Right lobe of liver (tissue), 6 donors: ENCODE measurements around the gene RARS2. TPM values are rescaled to one million over a fixed set of nuclear protein-coding genes. Genes with fewer than 3 reads are reported as not detected.

Experiments
- ATAC-seq, 4 donors: fragments of 200-7000 bp; cut with Tn5 transposase; one replicate each; pipeline ENCODE4 v1.9.1; 2020; ENCODE audit warnings: mild to moderate bottlenecking in 4 of 4, moderate library complexity in 4 of 4
- DNase-seq, 3 donors: peaks; one replicate each; pipeline ENCODE4 v3.0.0-alpha.2; 2020
- H3K27ac ChIP-seq, 3 donors: fragments of 200-600 bp; one replicate each; pipeline ENCODE4 v1.8.0; 2022
- H3K27me3 ChIP-seq, 2 donors: fragments of 200-600 bp; one replicate each; pipeline ENCODE4 v1.8.0; 2022
- H3K36me3 ChIP-seq, 4 donors: fragments of 200-600 bp; sonication (generic) in 1 of 4; one replicate each; pipeline versions ENCODE4 v1.5.1 to v1.8.0; 2017 to 2022; ENCODE audit warnings: control low read depth in 1 of 4
- H3K4me1 ChIP-seq, 4 donors: fragments of 200-600 bp; sonication (generic) in 1 of 4; one replicate each; pipeline versions ENCODE4 v1.5.1 to v1.8.0; 2017 to 2022; ENCODE audit warnings: control low read depth in 1 of 4
- H3K4me3 ChIP-seq, 3 donors: fragments of 200-600 bp; one replicate each; pipeline ENCODE4 v1.8.0; 2022
- H3K9me3 ChIP-seq, 4 donors: fragments of 200-600 bp; sonication (generic) in 1 of 4; one replicate each; pipeline versions ENCODE4 v1.5.1 to v1.8.0; 2017 to 2022; ENCODE audit warnings: control low read depth in 1 of 4
- POLR2A ChIP-seq: fragments of 450-650 bp; IDR thresholded peaks from one replicate; pipeline ENCODE4 v1.6.1; 2017; ENCODE audit warnings: antibody characterized with exemption, mild to moderate bottlenecking
- WGBS: methylation state at CpG from one replicate; pipeline ENCODE4 v1.1.6; 2018; ENCODE audit warnings: low coverage, low lambda C conversion rate; ENCODE audit not compliant: insufficient coverage; ENCODE audit errors: missing lambda C conversion rate; 5-methylcytosine and 5-hydroxymethylcytosine counted together
- intact Hi-C, 2 donors: fragments of 100-400 bp; cut with DNase I; formaldehyde crosslinking; loops; one replicate each; pipeline versions ENCODE4 v1.11.2 to v1.14.1; 2022
- total RNA-seq, 6 experiments: library from RNA; depleted of rRNA in 2 of 6; stranded (reverse); fragments of >200 nt in 2 of 6; fragmentation: NEBNext Ultra II Directional in 3 of 6; extraction: Animal tissue kit (Norgen Biotek cat#: 25700) in 3 of 6; gene quantifications; one replicate each; pipeline versions ENCODE4 v1.1.0 to v1.2.4, GENCODE V29; 2016 to 2023
- TF ChIP-seq, protein P1 (sequence below), 4 donors: fragments of 200-600 bp in 3 of 4; fragments of 450-650 bp in 1 of 4; IDR thresholded peaks; one replicate each; pipeline versions ENCODE4 v1.5.1 to v1.8.0; 2016 to 2022; ENCODE audit warnings: antibody characterized with exemption in 4 of 4, mild to moderate bottlenecking in 2 of 4
- donor health status: DM: no; HTN: yes; CAD: no.
- donor health status: DM: no; HTN: no; CAD: no.
- donor health status: DM: no; HTN: no; CAD: no.
- donor health status: DM: no; HTN: yes; CAD: no.
- donor health status: DM: no; HTN: yes; CAD: no.

The RARS2 gene
- total RNA-seq, 6 experiments from 2014 or later = 13.5 to 19.3 (median 14.6) TPM

GRCh38 chr6:87555506-87555905, 34.3 kb downstream of the RARS2 start:
- Histone ChIP-seq H3K27ac (no peak overlapping the region), H3K4me1 (peaks cover 0 to 10% (median 0%) of the 10 kb centered on the region in 4 donors), H3K4me3 (no peak overlapping the region), H3K36me3 (peaks cover 0 to 25% (median 2%) of the 10 kb centered on the region in 4 donors), H3K9me3 (no peaks in the 10 kb centered on the region), H3K27me3 (no peaks in the 10 kb centered on the region)
- intact Hi-C loops = no loop called here
- DNase-seq (no peak), ATAC-seq (no peak)
- TF ChIP-seq, protein P1, sequence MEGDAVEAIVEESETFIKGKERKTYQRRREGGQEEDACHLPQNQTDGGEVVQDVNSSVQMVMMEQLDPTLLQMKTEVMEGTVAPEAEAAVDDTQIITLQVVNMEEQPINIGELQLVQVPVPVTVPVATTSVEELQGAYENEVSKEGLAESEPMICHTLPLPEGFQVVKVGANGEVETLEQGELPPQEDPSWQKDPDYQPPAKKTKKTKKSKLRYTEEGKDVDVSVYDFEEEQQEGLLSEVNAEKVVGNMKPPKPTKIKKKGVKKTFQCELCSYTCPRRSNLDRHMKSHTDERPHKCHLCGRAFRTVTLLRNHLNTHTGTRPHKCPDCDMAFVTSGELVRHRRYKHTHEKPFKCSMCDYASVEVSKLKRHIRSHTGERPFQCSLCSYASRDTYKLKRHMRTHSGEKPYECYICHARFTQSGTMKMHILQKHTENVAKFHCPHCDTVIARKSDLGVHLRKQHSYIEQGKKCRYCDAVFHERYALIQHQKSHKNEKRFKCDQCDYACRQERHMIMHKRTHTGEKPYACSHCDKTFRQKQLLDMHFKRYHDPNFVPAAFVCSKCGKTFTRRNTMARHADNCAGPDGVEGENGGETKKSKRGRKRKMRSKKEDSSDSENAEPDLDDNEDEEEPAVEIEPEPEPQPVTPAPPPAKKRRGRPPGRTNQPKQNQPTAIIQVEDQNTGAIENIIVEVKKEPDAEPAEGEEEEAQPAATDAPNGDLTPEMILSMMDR (IDR thresholded peaks at IDR 0.05) = no peak
- no peak for TF ChIP-seq POLR2A

DNA sequence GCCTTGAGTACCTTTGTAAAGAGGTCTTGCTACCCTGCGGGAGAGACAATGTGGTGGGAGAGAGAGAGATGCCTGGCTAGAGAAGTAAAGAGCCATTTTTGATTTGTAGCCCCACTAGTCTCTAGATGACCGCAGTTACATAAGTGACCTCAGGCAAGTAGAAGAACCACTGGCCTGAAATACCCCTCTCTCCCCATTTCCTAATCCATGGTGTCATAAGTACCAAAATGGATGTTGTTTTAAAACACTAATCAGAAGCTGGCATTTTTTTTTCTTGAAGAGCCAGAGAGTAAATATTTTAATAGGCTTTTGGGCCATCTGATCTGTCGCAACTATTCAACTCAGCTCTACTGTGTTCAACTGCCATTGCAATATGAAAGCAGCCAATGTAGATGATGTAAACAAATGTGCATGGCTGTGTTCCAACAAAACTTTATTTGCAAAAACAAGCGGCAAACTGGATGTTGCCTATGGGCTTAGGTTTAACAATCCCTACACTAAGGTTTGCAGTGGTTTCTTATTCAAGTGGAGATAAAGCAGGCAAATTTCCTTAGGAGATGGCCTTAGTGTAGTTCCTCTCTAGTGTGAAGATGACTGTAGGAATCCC, 36.5 kb downstream of the RARS2 start:
- DNase-seq (no peak), ATAC-seq (peak; percentile 56 to 81 (median 70))
- Histone ChIP-seq H3K27ac (peak overlapping the region in 1 of 3 donors; percentile 24), H3K4me1 (peaks cover 0 to 10% (median 0%) of the 10 kb centered on the region in 4 donors), H3K9me3 (no peaks in the 10 kb centered on the region), H3K36me3 (peaks cover 0 to 18% (median 2%) of the 10 kb centered on the region in 4 donors), H3K4me3 (no peak overlapping the region), H3K27me3 (no peaks in the 10 kb centered on the region)
- WGBS = 56% methylated on average over 3 of the region's 4 CpGs
- intact Hi-C loops = no loop called here
- TF ChIP-seq, protein P1 (IDR thresholded peaks at IDR 0.05) = no peak
- no peak for TF ChIP-seq POLR2A

DNA sequence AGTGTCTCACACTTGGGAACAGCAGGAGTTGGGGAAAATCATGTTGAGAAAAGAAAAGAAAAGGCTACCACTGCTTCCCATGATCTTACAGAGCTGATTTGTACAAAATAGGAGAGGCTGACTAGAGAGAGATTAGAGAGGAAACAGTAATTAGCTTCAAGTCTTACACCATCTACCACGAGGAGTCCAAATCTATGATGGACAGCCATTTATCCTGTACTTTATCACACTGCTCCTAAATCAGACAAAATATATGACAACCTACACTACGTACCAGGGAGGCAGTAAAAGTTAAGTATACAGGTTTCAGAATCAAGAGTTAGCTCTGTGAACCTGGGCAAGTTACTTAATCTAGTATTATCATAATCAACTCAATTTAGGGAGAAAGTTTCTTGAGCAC, 38.0 kb downstream of the RARS2 start:
- H3K36me3 ChIP-seq = peaks cover 0 to 24% (median 2%) of the 10 kb centered on the region in 4 donors
- 67% methylated on average over 1 of the region's 2 CpGs for WGBS
- no peaks in the 10 kb centered on the region for H3K27me3 ChIP-seq
- no peak for TF ChIP-seq POLR2A
- TF ChIP-seq, protein P1 (IDR thresholded peaks at IDR 0.05) = no peak
- H3K27ac ChIP-seq = no peak overlapping the region
- H3K9me3 ChIP-seq = no peaks in the 10 kb centered on the region
- intact Hi-C loops = no loop called here
- peaks cover 0 to 10% (median 0%) of the 10 kb centered on the region in 4 donors for H3K4me1 ChIP-seq
- ATAC-seq = no peak
- H3K4me3 ChIP-seq = no peak overlapping the region
- no peak for DNase-seq

DNA sequence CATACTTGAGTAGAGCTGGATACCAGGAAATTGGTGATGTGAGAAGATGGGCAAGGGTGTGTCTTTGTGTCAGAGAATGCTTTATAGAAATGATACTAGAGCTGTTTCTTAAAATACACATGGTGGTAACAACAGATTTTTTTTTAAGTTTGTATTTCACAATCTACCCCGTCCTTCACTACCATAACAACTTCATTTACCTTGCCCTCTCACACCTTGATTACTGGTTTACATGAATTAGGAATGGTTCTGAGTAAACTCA, 45.4 kb downstream of the RARS2 start:
- no peaks in the 10 kb centered on the region for H3K9me3 ChIP-seq
- no peaks in the 10 kb centered on the region for H3K4me1 ChIP-seq
- H3K36me3 ChIP-seq = peaks cover 0 to 15% (median 0%) of the 10 kb centered on the region in 4 donors
- H3K27me3 ChIP-seq = no peaks in the 10 kb centered on the region
- no peak overlapping the region for H3K4me3 ChIP-seq
- no peak for TF ChIP-seq POLR2A
- TF ChIP-seq, protein P1 (IDR thresholded peaks at IDR 0.05) = no peak
- WGBS = 67% methylated on average over 1 of the region's 1 CpG
- ATAC-seq = no peak
- DNase-seq = no peak
- H3K27ac ChIP-seq = no peak overlapping the region
- intact Hi-C loops = no loop called here
